GM19455 (cell line): ENCODE data around the gene PRND.
"Not testable (repeated sequence)": the region's sequence is repeated elsewhere in the genome, so short reads cannot be mapped to it uniquely, and the experiment has no call there.

Experiments used
- ATAC-seq: cut with Tn5 transposase; IDR thresholded peaks from one replicate; pipeline ENCODE4 v1.9.1; 2021; ENCODE audit not compliant: unreplicated experiment

The PRND gene

DNA sequence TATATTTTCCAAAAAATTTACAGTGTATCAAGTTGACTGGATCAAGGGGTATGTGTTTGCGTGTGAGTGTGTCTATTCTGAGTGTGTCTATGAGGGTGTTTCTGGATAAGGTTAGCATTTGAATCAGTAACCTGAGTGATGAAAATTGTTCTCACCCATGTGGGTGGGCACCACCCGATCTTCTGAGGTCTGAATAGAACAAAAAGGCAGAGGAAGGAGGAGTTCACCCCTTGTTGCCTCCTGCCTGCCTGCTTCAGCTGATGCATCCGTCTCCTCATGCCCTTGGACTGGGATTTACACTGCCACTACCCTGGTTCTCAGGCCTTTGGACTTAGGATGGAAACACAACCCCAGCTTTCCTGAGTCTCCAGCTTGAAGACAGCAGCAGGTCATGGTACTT lies 13.7 kb upstream of the PRND start:
- no peak for ATAC-seq

DNA sequence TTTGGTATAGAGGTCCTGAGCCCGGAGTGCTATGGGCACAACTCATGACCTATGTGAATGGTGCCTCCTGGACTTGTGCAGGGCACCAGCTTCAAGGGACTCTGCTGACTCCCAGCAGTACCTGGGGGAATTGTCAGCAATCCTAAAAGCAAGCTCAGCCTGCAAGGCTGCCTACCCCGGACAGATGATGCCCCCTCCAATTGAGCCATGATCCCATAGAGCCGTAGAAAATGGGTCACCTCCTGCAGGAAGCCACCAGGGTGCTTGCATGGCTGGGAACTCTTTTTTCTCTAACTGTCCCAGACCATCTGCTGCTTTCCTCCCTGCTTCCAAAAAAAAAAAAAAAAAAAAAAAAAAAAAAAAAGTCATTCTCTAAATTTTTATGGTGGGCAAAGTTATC lies 12.9 kb upstream of the PRND start:
- no peak for ATAC-seq

DNA sequence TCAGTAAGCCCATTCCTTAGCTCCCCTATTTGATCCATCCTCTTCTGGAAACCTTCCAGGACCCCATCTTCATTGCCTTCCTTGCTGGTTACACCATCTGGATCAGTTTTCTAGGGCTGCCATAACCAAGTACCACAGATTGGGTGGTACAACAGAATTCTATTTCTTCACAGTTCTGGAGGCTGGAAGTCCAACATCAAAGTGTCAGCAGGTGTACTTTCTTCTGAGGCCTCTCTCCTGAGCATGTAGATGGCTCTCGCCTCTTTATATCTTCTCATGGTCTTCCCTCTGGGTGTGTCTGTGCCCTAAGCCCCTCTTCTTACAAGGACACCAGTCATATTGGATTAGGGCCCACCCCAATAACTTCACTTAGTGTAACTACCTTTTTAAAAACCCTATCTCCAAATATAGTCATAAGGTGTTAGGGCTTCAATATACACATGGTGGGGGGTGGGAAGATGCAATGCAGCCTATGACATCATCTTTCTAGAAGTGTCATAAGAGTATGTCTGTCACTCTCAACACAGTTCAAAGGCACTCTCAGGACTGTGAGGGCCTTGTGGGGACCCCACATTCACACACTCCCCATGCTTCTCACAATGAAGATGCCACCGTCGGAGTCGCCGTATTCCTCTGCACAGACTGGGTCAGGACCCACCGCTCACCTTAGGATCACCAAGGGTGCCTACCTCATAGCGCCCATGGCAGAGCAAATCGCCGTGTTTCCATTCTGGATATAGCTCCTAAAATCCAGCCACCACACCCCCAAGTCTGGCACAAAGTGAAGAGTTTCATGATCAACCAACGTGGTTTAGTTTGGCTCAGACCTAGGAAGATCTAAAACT lies 12.2 kb upstream of the PRND start:
- no peak for ATAC-seq

DNA sequence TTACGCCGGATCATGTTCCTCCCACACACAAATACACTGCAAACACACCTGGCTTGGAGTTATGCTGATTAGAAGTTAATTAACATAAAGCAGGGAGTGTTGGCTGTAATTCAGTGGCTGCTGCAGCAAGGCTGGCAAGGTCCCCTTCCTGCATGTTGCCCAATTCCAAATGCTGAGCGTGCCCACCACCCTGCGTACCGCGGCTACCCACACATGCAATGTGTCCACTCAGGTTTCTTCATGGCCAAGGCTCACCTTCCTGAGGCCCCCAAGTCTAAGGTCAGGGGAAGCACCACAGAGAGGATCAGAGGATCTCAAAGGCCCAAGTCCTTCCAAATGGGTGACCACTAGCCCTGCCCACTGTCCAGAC lies 11.6 kb upstream of the PRND start:
- ATAC-seq, result no peak

DNA sequence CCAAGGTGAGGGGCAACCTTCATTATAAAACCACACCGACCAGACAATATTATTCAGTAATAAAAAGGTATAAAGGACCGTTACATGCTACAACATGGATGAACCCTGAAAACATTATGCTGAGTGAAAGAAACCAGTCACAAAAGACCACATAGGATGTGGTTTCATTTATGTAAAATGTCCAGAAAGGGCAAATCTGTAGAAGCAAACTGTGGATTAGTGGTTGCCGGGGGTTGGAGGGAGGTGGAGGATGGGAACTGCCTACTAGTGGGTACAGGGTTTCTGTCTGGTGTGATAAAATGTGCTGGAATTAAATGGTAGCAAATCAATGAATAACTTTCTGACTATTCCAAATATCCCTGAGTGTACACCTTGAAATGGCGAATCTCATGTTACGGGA lies 10.2 kb upstream of the PRND start:
- no peak for ATAC-seq

DNA sequence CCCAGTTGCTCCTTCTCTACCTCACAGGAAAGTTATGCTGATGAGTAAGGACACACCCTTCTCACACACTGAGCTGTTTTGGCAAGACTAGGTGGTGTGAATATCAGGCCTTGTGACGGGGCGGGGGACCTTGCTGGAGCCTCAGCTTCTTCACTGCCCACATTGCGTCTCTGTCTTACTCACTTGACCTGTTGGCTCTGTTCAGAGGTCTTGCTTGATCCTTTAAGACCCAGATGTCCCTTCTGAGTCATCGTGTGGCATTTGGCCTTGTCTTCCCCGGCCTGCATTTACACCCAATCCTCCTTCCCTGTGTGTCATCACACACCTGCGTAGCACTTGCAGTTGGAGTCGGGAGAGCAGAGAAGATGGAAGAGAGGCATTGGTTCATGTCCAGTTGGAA lies 8.3 kb upstream of the PRND start:
- ATAC-seq, result no peak

DNA sequence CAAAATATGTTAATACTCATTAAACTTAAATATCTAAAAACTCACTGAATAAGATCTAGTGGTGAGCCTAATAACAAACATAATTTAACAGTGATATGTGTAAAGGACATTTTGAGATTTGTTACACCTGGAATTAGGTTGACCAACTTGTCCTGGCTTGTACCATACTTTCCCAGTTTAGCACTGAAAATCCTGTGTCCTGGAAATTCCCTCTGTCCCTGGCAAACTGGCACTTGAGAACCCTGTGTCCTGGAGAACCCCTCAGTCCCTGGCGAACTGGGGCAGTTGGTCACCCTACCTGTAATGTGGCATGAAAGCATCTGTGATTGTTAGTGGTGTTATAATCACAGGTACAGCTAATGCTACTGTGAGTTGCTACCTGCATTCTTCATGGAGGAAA lies 6.9 kb upstream of the PRND start:
- ATAC-seq, result no peak

DNA sequence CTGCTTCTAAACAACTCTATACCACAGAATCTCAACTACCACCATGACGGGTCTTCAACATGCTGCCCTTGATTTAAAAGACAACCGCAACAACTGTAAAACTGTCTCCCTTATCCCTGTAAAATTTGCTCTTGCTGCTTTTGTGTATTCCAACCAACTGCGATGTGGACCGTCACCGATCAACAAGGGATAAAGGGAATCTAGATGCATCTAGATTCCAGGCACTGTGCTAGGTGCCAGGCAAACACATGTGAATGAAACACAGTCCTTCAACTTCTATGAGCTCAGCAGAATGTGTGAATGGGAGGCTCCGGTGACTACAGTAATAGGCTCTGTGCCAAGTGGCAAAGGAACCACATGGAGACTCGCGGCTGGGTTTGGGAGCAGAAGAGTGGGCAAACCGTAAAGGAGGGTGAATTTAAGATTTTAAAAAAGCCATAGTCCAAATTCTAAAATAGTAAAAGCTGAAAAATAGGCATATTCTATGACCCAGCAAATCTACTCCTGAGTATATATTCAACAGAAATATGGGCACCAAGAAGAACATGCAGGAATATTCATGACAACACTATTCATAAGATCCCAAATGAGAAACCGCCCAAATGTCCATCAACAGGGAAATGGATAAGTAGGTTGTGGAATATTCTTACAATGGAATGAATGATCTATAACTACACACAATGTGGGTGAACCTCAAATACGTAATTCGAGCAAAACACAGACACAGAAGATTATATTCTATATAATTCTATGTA lies 3.7 kb upstream of the PRND start:
- no peak for ATAC-seq

DNA sequence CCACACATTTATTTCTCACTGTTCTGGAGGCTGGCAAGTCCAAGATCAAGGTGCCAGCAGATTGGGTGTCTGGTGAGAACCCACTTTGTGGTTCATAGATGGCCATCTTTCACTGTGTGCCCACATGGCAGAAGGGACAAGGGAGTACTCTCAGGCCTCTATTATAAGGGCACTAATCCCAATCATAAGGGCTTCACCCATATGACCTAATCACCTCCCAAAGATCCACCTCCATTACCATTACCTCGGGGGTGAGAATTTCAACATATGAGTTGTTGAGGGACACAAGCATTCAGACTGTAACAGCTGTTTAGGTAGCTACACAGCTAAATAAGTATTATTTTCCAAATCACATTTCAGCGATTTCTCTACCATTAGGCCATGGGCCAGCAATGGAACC lies 2.5 kb upstream of the PRND start:
- ATAC-seq, result no peak

DNA sequence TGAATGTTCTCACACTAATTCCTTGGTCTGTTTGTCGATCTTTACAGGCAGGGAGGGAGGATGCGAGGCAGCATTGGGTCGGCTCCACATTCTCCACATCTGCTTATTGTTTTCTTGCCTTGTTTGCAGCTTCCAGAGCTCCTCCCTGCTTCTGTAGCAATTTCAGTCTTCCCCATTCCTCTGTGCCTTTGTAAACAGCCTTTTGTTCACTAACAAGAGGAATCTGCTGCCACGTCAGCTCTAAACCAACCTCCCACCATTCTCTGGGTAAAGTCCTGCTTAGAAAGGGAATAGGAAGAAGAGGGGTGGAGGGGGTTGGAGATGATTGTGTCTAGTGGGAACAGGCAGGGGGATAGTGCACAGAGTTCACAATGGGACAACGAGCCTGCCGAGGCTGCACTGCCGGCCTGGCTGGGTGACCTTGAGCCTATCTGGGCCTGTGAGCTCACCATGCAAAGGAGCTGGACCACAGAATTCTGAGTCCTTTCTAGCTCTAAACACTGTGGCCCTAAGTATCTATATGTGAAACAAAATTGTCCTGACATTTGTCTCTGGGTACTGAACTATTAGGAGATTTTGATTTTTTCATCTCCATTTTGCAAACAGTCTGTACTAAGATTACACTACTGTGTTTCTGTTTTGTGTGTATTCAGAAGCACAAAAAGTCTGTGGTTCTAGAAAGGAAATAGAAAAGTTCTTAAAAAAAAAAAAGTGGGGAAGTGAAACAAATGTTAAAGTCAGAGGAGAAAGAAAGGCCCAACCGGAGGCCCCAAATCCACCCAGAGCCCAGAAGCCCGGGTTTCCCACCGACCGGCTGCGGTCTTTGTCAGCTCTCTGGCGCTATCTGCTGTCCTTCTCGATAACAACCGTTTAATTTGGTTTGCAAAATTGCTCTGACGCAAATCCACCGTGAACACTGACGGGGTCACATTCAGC lies 1.4 kb upstream of the PRND start:
- ATAC-seq, result peak; percentile 93

DNA sequence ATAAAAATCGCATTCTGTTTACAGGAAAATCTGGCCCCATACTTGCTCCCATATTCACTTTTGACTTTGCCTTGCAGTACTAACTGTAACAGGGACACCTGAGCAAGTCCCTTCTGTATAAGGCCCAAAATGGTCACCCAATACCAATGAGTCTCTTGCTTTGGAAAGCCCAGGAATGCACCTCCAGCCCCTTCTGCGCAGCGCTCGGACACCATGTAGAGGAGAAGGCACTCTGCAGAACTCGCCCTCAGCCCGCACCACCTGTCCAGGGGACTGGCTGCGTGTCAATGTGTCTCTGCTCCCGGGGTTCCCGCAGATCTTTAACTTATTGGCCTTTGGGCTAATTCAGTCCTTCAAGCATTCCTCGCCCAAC lies 746 bp upstream of the PRND start:
- ATAC-seq, result peak; percentile 14

DNA sequence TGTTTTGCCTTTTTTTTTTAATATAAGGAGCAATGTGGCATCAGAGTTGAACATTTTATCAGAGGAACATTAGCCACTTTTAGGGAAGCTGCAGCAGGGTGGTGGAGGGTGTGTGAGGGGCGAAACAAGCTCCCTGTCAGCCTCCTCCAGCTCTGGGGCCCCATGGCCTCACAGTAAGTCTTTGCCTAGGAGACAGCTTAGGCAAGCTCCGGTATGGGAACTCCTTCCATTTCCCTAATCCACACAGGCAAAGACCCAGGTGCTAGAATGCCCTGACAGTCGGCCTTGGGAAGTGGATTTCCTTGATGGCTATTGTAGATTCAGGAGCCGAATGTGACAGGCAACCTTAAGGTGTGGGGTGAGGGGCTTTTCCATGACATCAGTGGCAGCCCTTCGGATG lies 862 bp downstream of the PRND start:
- ATAC-seq, result no peak

DNA sequence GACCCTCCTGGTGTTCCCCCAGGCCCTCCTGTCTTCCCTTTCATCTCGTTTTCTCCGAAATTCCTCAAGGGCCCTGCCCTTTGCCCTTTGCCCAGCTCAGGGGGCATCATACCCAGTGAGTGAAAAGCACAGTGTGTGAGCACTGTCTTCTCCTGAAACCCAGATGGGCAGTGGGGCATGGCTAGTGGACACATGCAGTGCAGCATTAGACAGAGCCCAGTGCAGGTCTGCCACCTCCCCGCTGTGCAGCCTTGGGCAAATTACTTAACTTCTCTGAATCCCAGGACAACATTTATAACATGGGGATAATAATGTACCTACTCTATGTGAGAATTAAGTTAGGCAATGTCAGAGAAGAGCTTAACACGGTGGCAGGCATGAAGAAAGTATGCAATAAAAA lies 1.3 kb downstream of the PRND start:
- ATAC-seq, result no peak

DNA sequence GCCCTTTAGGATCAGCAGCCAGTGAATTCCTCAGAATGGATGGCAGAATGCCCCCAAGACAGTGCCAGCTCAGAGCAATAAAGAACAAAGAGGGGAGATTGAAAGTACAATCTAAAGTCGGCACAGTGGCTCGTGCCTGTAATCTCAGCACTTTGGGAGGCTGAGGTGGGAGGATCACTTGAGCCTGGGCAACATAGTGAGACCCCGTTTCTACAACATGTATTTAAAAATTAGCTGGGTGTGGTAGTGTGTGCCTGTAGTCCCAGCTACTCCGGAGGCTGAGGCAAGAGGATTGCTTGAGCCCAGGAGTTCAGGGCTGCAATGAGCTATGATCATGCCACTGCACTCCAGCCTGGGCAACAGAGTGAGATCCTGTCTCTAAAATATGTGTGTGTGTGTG lies 1.8 kb downstream of the PRND start:
- ATAC-seq, result not testable (repeated sequence)

DNA sequence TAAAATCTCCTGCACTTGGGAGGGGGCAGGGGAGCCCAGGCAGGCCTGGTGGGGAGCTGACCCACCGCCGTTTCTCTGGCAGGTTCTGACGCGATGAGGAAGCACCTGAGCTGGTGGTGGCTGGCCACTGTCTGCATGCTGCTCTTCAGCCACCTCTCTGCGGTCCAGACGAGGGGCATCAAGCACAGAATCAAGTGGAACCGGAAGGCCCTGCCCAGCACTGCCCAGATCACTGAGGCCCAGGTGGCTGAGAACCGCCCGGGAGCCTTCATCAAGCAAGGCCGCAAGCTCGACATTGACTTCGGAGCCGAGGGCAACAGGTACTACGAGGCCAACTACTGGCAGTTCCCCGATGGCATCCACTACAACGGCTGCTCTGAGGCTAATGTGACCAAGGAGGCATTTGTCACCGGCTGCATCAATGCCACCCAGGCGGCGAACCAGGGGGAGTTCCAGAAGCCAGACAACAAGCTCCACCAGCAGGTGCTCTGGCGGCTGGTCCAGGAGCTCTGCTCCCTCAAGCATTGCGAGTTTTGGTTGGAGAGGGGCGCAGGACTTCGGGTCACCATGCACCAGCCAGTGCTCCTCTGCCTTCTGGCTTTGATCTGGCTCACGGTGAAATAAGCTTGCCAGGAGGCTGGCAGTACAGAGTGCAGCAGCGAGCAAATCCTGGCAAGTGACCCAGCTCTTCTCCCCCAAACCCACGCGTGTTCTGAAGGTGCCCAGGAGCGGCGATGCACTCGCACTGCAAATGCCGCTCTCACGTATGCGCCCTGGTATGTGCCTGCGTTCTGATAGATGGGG lies 3.0 kb downstream of the PRND start:
- ATAC-seq, result no peak

DNA sequence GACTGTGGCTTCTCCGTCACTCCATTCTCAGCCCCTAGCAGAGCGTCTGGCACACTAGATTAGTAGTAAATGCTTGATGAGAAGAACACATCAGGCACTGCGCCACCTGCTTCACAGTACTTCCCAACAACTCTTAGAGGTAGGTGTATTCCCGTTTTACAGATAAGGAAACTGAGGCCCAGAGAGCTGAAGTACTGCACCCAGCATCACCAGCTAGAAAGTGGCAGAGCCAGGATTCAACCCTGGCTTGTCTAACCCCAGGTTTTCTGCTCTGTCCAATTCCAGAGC lies 3.5 kb downstream of the PRND start:
- ATAC-seq, result no peak

DNA sequence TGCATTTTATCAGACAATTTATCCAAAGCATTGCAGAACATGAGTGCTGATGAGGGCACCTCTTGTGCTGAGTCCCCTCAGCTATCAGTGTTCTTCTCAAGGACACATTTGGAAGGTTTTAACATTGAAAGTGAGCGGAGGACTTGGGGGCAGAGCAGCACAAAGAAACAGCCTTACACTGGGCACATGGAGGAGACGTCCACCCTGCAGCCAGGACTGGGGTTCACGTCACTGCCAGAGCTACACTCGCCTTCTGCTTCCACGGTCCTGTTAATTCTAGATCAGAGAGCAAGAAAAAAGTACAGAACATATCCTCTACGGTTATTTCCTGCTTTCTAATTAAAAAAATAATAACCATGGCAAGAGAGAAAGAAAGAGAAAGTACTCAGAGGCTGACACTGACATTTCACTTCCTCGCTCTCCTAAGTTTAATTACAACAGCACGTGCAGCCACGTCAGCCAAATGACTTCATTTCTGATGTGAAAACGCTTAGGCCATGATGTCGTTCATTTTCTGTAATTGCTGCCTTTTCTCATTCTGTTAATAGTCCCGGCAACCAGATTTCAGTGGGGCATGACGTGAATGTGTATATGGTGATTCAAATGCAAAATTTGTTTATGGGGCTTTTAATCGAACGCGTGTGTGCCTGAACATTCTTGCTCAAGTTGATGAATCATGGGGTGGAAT lies 5.1 kb downstream of the PRND start:
- no peak for ATAC-seq

DNA sequence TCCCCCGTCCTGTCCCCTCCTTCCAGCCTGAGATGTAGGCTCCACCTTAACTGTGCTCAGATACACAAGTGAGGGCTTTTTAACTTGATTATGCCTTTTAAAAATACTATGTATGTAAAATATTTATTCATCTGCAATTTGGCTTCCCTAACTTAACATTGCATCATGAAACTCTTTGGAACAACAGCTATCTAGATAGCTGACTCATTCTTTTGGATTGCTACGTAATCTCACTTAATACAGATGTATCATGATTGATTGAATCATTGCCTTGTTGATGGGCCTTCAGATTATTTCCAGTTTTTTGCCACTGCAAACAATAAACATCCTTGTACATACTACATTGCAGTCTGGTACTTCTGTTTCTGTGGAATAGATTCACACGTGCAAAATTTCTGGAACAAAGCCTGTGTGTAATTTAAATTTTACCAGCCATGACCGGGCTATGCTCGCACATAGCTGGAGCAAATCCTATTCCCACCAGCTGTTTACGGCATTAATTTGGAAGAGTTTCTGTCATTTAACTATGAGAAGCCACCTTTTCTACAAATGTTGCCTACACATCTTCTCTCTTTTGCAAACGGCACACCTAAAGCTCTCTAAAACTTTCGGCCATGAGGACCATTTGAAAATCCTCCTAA lies 6.5 kb downstream of the PRND start:
- no peak for ATAC-seq

DNA sequence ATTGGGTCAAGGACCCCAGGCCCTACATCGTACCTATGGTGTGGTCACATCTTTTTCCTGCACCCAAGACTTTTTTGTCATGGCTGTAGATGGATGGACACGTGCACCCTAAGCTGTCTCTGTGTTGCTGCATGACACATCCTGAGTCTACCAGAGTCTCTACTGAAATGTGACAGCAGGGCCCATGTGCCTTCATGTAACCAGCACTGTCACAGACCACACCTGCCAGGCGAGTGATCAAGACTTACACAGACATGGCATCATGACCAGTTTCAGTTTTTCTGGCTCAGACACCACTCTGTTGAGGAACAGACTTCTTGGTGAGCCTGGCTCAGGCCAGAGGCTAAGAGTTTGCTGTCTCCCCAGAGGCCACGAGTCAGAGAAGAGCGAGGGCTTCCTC lies 7.6 kb downstream of the PRND start:
- ATAC-seq, result no peak

DNA sequence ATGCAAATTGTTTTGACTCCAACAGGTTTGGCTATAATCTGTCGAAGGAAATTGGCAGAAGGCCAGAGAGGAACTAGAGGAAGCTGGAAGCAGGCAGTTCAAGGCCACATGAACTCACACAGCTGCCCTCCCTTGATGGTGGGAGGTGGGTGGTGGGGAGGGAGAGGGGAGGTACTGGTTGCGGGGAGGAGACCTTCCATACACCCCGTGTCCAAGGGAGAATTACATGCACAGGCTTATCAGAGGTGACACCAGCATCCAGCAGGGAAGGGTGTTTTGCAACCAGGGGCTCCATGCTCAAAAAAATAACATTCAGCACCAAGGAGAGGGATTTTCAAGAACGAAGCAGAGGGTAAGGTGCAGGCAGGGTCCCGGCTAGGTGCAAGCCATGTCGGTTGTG lies 9.1 kb downstream of the PRND start:
- no peak for ATAC-seq
